IPS-11a (cell line): ENCODE data around the gene KDM6B.

Experiments
- H3K4me3 ChIP-seq: one replicate; pipeline ENCODE4 v1.5.1; 2013; ENCODE audit warnings: low read depth, low read length, control low read depth

The KDM6B gene

DNA sequence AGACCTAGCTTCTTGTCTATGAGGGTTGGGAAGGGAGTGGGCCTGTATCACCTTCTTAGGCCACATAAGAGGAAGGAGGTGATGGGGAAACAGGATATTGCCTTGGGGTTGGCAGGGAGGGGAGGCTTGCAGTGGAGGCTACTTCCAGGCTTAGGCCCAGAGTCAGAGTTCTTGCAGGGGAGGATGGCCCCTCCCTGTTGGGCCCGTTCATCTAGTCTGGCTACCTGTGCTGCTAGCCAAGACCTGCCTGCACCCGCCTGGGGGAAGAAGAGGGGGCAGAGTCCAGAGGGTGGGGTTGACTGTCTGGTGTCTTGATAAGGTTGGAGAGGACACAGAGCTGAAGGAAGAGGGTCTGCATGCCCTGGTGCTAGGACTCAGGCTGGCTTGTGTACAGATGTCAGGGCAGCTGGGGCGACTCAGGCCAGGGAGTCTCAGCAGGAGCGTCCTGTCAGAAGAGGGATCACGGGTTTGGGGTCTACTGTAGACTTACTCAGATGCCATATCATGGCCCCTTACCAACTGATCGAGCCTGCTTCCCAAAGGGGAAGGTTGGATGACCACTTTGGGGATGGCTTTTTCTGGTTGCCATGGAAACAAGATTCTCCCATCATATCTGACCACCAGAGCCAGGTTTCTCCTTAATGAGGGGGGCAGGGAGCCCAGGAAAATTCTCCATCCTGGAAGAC is 5.3 kb downstream of the KDM6B start:
- H3K4me3 ChIP-seq: no peak overlapping the region

DNA sequence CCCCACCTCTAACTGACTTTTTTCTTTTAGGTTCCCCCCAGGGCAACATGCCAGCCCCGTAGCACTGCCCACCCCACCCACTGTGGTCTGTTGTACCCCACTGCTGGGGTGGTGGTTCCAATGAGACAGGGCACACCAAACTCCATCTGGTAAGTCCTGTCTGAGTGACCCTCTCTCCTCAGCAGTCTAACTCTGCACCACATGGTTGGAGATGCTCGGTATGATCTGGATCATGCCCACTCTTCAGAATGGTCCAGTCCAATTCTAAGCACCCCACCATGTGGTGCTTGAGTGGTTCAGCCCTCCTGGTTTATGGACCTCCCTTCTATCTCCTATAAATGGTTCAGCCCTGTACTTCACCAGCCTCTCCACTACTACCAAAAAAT is 5.9 kb downstream of the KDM6B start:
- H3K4me3 ChIP-seq: no peak overlapping the region

DNA sequence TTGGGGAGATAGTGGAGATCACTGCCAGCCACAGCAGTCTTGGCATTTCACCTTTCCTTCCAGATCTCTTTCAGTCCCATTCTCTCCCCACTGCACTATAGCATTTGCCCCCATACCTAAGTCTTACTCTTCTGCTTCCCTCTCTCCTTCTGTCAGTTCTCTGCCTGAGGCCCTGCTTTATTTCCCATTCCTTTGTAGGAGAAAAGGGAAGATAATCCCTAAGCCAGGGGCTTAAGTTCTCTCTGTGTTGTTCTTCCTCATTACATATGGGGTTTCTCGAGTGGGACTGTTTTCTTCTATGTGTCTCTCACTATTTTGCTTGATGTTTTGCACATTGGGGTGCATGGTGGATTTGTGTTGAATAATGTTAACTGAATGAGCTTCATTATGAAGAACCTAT is 6.4 kb downstream of the KDM6B start:
- H3K4me3 ChIP-seq: no peak overlapping the region

DNA sequence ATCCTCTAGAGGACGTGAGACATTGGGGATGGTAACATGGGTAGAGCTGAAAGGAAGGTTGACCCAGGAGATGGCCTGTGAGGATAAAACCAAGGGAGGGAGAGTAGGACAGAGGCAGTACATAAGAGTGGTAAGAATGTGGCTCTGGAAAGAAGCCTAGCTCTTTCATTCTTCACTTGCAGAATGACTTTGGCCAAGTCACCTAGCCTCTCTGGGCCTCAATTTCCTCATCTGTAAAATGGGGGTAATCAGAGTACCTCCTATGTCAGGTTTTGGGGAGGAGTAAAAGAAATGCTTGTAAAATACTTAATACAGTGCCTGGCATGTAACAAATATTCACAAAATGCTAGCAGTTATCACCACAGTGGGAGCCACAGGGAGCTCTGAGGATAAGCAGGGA is 6.9 kb downstream of the KDM6B start:
- peak overlapping the region; percentile 69 for H3K4me3 ChIP-seq

DNA sequence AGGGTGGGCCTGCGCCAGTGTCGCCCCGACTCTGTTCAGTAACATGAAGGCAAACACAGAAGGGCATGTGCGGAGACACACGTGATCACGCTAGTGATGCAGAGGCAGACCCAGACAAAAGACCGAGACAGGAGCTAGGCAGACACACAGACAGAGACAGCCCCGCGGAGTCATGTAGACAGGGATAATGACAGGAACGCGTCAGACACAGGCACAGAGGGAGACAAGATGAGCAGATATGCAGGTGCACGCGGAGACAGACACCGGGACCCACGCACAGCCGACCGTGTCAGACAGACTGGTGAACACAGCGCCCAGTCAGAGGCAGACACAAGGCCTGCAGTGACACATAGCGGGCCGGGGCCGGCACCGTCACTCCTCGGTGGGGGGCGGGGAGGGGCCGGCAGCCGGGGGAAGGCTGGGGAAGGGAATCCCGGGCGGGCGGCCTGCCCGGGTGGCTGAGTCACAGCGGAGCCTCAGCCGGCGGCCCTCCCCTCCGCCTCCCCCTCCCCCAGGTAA is 7.4 kb downstream of the KDM6B start:
- H3K4me3 ChIP-seq: peak overlapping the region; percentile 69

DNA sequence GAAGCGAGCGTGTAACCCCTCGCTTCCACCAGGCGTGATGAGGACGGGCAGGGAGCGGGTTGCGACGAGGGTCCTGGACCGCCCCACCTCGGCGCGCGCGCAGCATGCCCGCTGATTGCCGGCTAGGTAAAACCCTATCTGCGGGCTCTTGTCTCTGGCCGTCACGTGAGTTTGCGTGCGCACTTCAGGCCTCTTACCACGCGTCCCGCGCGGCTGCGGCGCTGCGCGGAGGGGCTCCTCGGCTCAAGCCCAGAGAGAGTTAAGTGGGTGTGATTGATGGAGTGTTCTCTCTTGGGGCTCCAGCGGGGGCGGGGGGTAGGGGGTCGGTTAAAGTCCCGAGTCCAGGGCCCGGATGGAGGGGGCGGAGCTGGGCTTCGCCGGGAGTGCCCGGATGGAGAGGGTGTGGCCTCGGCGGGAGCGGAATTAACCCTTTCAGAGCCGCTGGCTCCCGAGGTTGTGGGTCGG is 7.9 kb downstream of the KDM6B start:
- H3K4me3 ChIP-seq: peak overlapping the region; percentile 69

DNA sequence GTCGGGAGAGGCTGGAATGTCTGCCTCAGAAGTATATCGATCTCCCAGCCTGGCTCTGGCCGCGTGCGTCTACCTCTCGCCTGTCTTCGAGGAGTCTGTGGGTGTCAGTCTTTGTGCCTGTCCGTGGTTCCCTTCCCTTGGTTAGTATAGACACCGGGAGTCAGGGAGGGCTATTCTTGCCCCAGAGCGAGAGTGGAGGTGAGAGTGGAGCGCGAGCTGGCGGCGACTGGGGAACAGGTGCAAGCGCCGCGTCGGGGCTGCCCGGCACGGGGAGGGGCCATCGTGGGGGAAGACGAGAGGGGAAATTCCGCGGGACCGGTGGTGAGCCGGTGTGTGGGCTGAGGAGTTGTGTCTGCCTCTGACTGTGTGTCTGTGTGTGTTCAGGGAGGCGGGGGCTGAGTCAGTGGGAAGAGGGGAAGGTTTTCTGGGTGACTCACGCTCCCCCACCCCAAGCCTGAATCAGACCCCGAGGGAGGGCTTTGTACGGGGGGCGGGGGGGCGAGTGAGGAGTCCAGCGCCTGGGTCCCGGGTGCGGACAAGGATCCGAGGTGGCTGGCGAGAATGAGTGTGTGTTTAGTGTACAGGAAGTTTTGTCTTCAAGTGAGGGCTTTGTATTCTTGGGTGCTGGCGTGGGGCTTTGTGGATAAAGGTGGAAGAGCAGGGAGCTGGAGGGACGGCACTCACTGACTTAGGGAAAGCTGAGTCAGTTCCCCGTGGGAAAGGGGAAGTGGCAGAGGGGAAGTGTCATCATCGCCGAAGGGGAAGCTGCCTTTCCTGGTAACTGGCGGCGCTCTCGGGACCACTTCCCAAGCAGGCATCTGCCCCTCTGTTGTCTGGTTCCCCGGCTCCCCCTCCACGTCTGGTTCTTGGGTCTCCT is 8.6 kb downstream of the KDM6B start:
- H3K4me3 ChIP-seq: peak overlapping the region; percentile 47

DNA sequence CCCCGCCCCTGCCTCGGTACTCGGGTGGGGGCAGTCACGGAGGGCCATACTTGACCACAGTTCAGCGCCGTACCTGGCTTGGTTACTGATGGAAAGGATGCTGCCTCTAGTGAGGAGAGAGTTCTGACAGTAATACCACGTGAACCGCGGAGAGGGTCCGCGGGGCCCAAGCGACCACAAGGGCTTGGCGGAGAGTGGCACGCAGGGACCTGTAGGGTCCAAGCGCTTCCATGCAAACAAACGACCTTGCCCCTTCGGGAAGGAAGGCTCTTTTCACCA is 9.2 kb downstream of the KDM6B start:
- peak overlapping the region; percentile 47 for H3K4me3 ChIP-seq

DNA sequence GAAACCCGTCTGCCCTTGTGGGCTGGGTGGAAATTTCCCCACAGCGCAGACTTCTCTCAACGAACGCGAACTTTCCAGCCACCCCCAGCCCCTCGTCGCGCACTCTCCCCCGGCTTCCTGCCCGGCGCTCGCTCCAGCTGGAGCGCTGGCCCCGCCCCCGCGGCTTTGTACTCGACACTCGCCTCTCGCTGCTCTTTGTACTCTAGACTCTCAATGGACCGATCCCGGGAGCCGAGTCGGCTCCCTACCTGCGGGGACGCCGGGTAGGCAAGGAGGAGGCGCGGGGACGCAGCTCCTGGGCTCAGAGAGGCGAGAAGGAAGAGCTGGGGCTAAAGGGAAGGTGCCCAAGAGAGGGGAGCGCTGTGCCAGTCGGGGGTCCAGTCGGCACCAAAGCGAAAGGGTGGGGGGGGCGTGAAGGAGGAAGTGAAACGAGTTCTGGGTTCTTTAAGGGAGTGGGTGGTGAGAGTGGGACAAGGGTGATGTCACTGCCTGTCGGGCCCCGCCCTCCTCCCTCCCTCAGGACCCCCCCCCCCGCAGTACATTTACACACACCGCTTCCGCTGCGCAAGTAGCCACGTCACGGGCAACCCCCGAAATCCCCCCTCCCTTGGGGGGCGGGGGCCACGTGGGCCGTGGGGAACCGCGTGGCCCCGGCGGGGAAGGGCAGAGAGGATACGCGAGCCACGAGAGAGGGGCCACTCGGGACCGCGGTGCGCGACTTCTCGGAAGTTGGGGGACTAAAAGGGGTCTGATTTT is 9.7 kb downstream of the KDM6B start:
- H3K4me3 ChIP-seq: peak overlapping the region; percentile 47

DNA sequence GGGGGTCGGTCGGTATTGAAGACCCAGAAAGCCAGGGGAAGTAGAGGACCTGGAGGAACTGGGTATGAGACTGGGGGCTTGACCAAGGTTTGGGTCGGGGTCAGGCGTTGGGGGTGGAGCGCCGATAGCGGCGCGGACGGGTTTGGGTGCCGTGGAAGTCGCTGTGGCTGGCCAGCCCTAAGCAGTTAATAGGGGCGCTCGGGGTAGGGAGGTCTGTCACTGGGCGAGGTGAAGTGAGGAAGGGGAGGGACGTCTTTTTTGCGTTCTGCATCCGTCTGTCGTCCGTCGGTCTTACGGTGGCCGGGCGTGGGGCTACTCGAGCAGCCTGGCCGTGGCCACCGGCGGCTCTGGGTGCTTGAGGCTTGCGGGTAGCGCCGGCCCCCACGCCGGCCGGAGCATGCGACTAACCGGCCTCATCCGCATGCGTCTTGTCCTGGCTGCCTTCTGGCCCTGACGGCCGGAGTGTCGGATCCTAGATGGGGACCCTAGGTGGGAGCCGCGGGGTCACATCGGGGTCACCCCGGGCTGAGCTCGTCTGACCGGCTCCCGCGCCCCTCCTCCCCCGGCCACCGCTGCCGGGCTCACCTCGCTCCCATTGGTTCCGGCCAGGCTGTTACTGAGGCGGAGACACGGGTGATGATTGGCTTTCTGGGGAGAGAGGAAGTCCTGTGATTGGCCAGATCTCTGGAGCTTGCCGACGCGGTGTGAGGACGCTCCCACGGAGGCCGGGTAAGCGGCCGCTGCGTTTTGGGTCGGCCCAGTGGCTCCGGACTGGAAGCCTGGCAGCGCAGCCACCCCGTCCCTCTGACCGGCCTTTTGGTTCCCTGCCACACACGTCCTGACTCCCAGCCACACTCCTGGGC is 10.5 kb downstream of the KDM6B start:
- peak overlapping the region; percentile 47 for H3K4me3 ChIP-seq

DNA sequence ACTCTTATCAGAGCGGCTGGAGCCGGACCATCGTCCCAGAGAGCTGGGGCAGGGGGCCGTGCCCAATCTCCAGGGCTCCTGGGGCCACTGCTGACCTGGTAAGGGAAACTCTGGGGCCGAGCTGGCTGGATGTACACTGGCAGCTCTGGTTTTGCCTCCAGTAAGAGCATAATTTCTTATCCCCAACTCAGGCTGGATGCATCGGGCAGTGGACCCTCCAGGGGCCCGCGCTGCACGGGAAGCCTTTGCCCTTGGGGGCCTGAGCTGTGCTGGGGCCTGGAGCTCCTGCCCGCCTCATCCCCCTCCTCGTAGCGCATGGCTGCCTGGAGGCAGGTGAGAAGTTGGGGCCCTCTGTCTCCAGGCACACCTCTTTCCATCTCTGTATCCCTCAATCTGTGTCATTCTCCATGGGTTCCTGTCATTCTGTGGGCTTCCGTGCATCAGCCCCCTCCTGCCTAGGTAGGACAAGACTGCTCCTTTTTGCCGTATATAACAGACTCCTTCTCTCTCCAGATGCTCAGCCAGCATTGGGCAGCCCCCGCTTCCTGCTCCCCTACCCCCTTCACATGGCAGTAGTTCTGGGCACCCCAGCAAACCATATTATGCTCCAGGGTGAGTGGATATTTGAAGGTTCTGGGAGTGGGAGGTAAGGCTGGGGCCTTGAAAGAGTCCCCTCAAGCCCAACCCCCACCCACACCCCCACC is 11.5 kb downstream of the KDM6B start:
- H3K4me3 ChIP-seq: no peak overlapping the region

DNA sequence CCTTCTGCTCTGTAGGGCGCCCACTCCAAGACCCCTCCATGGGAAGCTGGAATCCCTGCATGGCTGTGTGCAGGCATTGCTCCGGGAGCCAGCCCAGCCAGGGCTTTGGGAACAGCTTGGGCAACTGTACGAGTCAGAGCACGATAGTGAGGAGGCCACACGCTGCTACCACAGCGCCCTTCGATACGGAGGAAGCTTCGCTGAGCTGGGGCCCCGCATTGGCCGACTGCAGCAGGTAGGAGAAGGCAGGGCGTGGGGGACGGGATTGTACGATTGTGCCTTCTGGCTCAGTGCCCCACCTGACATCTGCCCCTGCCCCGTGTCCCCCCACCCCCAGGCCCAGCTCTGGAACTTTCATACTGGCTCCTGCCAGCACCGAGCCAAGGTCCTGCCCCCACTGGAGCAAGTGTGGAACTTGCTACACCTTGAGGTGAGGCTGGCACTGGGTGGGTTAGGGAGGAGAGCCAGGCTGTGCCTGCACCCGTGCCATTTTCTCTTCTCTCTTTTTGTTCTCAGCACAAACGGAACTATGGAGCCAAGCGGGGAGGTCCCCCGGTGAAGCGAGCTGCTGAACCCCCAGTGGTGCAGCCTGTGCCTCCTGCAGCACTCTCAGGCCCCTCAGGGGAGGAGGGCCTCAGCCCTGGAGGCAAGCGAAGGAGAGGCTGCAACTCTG is 12.2 kb downstream of the KDM6B start:
- H3K4me3 ChIP-seq: no peak overlapping the region

DNA sequence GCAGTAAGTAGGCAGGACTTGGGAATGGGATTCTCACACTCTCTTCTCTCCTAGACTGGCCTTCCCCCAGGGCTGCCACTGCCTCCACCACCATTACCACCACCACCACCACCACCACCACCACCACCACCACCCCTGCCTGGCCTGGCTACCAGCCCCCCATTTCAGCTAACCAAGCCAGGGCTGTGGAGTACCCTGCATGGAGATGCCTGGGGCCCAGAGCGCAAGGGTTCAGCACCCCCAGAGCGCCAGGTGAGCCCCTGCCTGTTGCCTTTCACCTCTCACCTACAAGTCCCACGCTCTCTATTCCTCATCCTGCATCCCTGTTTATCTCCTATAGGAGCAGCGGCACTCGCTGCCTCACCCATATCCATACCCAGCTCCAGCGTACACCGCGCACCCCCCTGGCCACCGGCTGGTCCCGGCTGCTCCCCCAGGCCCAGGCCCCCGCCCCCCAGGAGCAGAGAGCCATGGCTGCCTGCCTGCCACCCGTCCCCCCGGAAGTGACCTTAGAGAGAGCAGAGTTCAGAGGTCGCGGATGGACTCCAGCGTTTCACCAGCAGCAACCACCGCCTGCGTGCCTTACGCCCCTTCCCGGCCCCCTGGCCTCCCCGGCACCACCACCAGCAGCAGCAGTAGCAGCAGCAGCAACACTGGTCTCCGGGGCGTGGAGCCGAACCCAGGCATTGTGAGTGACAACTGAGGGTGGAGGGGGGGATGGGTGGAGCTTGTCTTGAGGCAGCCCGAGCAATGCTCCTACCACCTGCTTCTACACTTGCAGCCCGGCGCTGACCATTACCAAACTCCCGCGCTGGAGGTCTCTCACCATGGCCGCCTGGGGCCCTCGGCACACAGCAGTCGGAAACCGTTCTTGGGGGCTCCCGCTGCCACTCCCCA is 13.0 kb downstream of the KDM6B start:
- H3K4me3 ChIP-seq: no peak overlapping the region

DNA sequence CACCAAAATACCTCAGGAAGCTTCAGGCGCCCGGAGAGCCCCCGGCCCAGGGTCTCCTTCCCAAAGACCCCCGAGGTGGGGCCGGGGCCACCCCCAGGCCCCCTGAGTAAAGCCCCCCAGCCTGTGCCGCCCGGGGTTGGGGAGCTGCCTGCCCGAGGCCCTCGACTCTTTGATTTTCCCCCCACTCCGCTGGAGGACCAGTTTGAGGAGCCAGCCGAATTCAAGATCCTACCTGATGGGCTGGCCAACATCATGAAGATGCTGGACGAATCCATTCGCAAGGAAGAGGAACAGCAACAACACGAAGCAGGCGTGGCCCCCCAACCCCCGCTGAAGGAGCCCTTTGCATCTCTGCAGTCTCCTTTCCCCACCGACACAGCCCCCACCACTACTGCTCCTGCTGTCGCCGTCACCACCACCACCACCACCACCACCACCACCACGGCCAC is 14.1 kb downstream of the KDM6B start:
- H3K4me3 ChIP-seq: no peak overlapping the region

DNA sequence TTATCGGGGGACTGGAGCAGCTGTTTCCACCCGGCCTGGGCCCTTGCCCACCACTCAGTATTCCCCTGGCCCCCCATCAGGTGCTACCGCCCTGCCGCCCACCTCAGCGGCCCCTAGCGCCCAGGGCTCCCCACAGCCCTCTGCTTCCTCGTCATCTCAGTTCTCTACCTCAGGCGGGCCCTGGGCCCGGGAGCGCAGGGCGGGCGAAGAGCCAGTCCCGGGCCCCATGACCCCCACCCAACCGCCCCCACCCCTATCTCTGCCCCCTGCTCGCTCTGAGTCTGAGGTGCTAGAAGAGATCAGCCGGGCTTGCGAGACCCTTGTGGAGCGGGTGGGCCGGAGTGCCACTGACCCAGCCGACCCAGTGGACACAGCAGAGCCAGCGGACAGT is 14.7 kb downstream of the KDM6B start:
- no peak overlapping the region for H3K4me3 ChIP-seq

DNA sequence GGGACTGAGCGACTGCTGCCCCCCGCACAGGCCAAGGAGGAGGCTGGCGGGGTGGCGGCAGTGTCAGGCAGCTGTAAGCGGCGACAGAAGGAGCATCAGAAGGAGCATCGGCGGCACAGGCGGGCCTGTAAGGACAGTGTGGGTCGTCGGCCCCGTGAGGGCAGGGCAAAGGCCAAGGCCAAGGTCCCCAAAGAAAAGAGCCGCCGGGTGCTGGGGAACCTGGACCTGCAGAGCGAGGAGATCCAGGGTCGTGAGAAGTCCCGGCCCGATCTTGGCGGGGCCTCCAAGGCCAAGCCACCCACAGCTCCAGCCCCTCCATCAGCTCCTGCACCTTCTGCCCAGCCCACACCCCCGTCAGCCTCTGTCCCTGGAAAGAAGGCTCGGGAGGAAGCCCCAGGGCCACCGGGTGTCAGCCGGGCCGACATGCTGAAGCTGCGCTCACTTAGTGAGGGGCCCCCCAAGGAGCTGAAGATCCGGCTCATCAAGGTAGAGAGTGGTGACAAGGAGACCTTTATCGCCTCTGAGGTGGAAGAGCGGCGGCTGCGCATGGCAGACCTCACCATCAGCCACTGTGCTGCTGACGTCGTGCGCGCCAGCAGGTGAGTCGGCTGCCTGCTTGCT is 15.2 kb downstream of the KDM6B start:
- no peak overlapping the region for H3K4me3 ChIP-seq

DNA sequence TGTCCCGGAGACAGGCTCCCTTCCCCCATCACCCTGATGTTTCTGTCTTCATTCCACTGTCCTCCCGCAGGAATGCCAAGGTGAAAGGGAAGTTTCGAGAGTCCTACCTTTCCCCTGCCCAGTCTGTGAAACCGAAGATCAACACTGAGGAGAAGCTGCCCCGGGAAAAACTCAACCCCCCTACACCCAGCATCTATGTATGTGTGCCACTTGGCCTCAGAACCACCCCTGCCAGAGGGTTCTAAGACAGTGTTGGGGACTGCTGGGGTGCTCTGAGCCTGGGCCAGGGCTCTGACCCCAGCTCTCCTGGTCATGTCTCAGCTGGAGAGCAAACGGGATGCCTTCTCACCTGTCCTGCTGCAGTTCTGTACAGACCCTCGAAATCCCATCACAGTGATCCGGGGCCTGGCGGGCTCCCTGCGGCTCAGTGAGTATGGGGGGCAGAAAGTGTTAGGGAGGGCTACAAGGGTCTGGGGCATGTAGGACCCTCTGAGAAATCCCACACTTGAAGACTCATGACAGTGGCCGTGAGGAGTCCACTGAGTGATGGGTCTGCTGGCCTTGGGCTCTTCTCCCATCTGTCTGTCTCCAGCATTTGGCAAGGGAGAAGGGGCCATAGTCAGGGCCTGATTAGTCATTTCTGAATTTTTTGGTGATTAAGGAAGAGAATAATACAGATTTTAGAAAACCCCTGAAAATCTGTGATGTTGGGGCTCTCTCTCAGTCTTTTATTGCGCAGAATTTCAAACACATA is 15.9 kb downstream of the KDM6B start:
- no peak overlapping the region for H3K4me3 ChIP-seq
